IMR-90 (cell line): ENCODE data around the gene TELO2. TPM values are rescaled to one million over a fixed set of nuclear protein-coding genes. Genes with fewer than 3 reads are reported as not detected.

Experiments
- ATAC-seq: fragments of 200-7000 bp; cut with Tn5 transposase; 2 replicates; pipeline ENCODE4 v1.9.1; 2020; ENCODE audit warnings: low read depth, mild to moderate bottlenecking, moderate library complexity
- BruUV-seq: library from RNA; stranded (reverse); fragments of 400-500 nt; replicated peaks from 2 replicates; lab custom pipeline; 2021; lab: Mats Ljungman, UMichigan
- CTCF ChIA-PET: fragments of 300-600 bp; formaldehyde crosslinking; extraction: SDS; loops from one replicate; lab custom pipeline; 2021; ENCODE audit warnings: antibody characterized with exemption; lab: Yijun Ruan, JAX
- POLR2A ChIA-PET: fragments of 300-600 bp; sonication (Branson Sonifier 250); formaldehyde crosslinking; loops from one replicate; lab custom pipeline; 2022; ENCODE audit warnings: antibody characterized with exemption; ENCODE audit not compliant: unreplicated experiment; lab: Charles Lee
- DNase-seq: peaks from one replicate; pipeline ENCODE4 v3.0.0; 2013
- H2AFZ ChIP-seq: replicated peaks from 2 replicates; pipeline ENCODE3; 2013; ENCODE audit warnings: low read length, mild to moderate bottlenecking; ENCODE audit not compliant: poor library complexity
- H2AK5ac ChIP-seq: 2 replicates; pipeline ENCODE4 v1.6.1; 2013; ENCODE audit warnings: low read depth, low read length, inconsistent platforms
- H2AK9ac ChIP-seq: replicated peaks from 2 replicates; pipeline ENCODE3; 2013; ENCODE audit warnings: mild to moderate bottlenecking, low read depth, low read length, moderate library complexity; ENCODE audit not compliant: poor library complexity
- H2BK120ac ChIP-seq: 2 replicates; pipeline ENCODE4 v1.6.1; 2013; ENCODE audit warnings: low read depth, low read length, inconsistent platforms
- H2BK15ac ChIP-seq: 3 replicates; pipeline ENCODE4 v1.6.1; 2013; ENCODE audit warnings: low read depth, low read length, inconsistent platforms
- H2BK20ac ChIP-seq: 2 replicates; pipeline ENCODE4 v1.6.1; 2013; ENCODE audit warnings: low read depth, mild to moderate bottlenecking, inconsistent platforms, low read length, moderate library complexity
- H2BK5ac ChIP-seq: 2 replicates; pipeline ENCODE4 v1.6.1; 2013; ENCODE audit warnings: mild to moderate bottlenecking, low read depth, low read length, inconsistent platforms; ENCODE audit not compliant: poor library complexity, severe bottlenecking
- H3K14ac ChIP-seq: replicated peaks from 2 replicates; pipeline ENCODE4 v1.6.1; 2013; ENCODE audit warnings: low read depth, low read length, inconsistent platforms
- H3K18ac ChIP-seq: 2 replicates; pipeline ENCODE4 v1.6.1; 2013; ENCODE audit warnings: low read depth, low read length, control low read depth
- H3K23ac ChIP-seq: 2 replicates; pipeline ENCODE4 v1.6.1; 2013; ENCODE audit warnings: low read depth, low read length, inconsistent platforms
- H3K27ac ChIP-seq: 2 replicates; pipeline ENCODE4 v1.5.1; 2013; ENCODE audit warnings: mild to moderate bottlenecking, control low read depth, low read length; ENCODE audit not compliant: insufficient read depth
- H3K27me3 ChIP-seq: 2 replicates; pipeline ENCODE4 v1.6.1; 2013; ENCODE audit warnings: low read length; ENCODE audit not compliant: control insufficient read depth, insufficient read depth
- H3K36me3 ChIP-seq: 2 replicates; pipeline ENCODE4 v1.6.1; 2013; ENCODE audit warnings: low read length, mixed read lengths; ENCODE audit not compliant: control insufficient read depth, insufficient read depth
- H3K4ac ChIP-seq: 2 replicates; pipeline ENCODE4 v1.6.1; 2013; ENCODE audit warnings: low read depth, low read length, inconsistent platforms
- H3K4me1 ChIP-seq: 2 replicates; pipeline ENCODE4 v1.6.1; 2013; ENCODE audit warnings: low read length, mixed read lengths; ENCODE audit not compliant: control insufficient read depth, insufficient read depth
- H3K4me2 ChIP-seq: 2 replicates; pipeline ENCODE4 v1.6.1; 2013; ENCODE audit warnings: low read depth, mild to moderate bottlenecking, control low read depth, low read length, moderate library complexity
- H3K4me3 ChIP-seq: 2 replicates; pipeline ENCODE4 v1.5.1; 2013; ENCODE audit warnings: low read depth, mild to moderate bottlenecking, control low read depth, low read length, moderate library complexity; ENCODE audit not compliant: insufficient read depth
- H3K56ac ChIP-seq: 2 replicates; pipeline ENCODE4 v1.6.1; 2013; ENCODE audit warnings: low read length, inconsistent platforms; ENCODE audit not compliant: insufficient read depth; ENCODE audit errors: extremely low read depth
- H3K79me1 ChIP-seq, 2 experiments: 2 replicates each; pipeline ENCODE4 v1.6.1; 2013; ENCODE audit warnings: low read length in 2 of 2, inconsistent platforms in 1 of 2, low read depth in 1 of 2
- H3K9ac ChIP-seq: 2 replicates; pipeline ENCODE4 v1.6.1; 2013; ENCODE audit warnings: low read depth, low read length, control low read depth
- H3K9me1 ChIP-seq: 2 replicates; pipeline ENCODE4 v1.6.1; 2013; ENCODE audit warnings: low read length, inconsistent platforms; ENCODE audit not compliant: insufficient read depth
- H3K9me3 ChIP-seq: 2 replicates; pipeline ENCODE4 v1.6.1; 2013; ENCODE audit warnings: low read length; ENCODE audit not compliant: control insufficient read depth, insufficient read depth
- H4K20me1 ChIP-seq: 2 replicates; pipeline ENCODE4 v1.6.1; 2013; ENCODE audit warnings: low read length, inconsistent platforms; ENCODE audit not compliant: insufficient read depth
- H4K5ac ChIP-seq: 2 replicates; pipeline ENCODE4 v1.6.1; 2013; ENCODE audit warnings: mild to moderate bottlenecking, low read depth, low read length, control low read depth
- H4K8ac ChIP-seq, 2 experiments: 2 replicates each; pipeline ENCODE4 v1.6.1; 2013; ENCODE audit warnings: low read depth in 2 of 2, low read length in 2 of 2, control low read depth in 1 of 2, inconsistent platforms in 1 of 2
- H4K91ac ChIP-seq: 2 replicates; pipeline ENCODE4 v1.6.1; 2013; ENCODE audit warnings: low read depth, low read length, inconsistent platforms; ENCODE audit not compliant: insufficient read depth
- BHLHE40 ChIP-seq: fragments of 150-350 bp; IDR thresholded peaks from 2 replicates; pipeline ENCODE4 v1.6.1; 2016; ENCODE audit warnings: mild to moderate bottlenecking, low read depth, low read length
- CEBPB ChIP-seq: IDR thresholded peaks from 2 replicates; pipeline ENCODE4 v1.6.1; 2012; ENCODE audit warnings: low read depth, low read length, improper control_type of control experiment
- CHD1 ChIP-seq: IDR thresholded peaks from 2 replicates; pipeline ENCODE4 v1.6.1; 2012; ENCODE audit warnings: low read depth, low read length, improper control_type of control experiment
- FOS ChIP-seq: fragments of 150-350 bp; IDR thresholded peaks from 2 replicates; pipeline ENCODE4 v1.6.1; 2016; ENCODE audit warnings: low read depth, low read length
- MAFK ChIP-seq: IDR thresholded peaks from 2 replicates; pipeline ENCODE4 v1.6.1; 2012; ENCODE audit warnings: low read depth, low read length, improper control_type of control experiment
- MXI1 ChIP-seq: IDR thresholded peaks from 2 replicates; pipeline ENCODE4 v1.6.1; 2012; ENCODE audit warnings: low read depth, mild to moderate bottlenecking, low read length, moderate library complexity, borderline replicate concordance
- POLR2A ChIP-seq: IDR thresholded peaks from 2 replicates; pipeline ENCODE4 v1.6.1; 2012; ENCODE audit warnings: mild to moderate bottlenecking, low read depth, low read length
- RAD21 ChIP-seq: IDR thresholded peaks from 2 replicates; pipeline ENCODE4 v1.6.1; 2012; ENCODE audit warnings: low read length, improper control_type of control experiment
- RCOR1 ChIP-seq: IDR thresholded peaks from 2 replicates; pipeline ENCODE4 v1.6.1; 2012; ENCODE audit warnings: mild to moderate bottlenecking, low read length, improper control_type of control experiment; ENCODE audit not compliant: insufficient replicate concordance
- RFX5 ChIP-seq: IDR thresholded peaks from 2 replicates; pipeline ENCODE4 v1.8.0; 2012; ENCODE audit warnings: low read depth, mild to moderate bottlenecking, low read length, moderate library complexity
- SMC3 ChIP-seq: fragments of 150-350 bp; IDR thresholded peaks from 2 replicates; pipeline ENCODE4 v1.6.1; 2016; ENCODE audit warnings: low read depth, mild to moderate bottlenecking, antibody characterized with exemption, low read length, moderate library complexity
- WGBS, 2 experiments: methylation state at CpG; one replicate each; pipeline versions ENCODE4 v1.1.5 to v1.1.7; 2013; ENCODE audit warnings: missing lambda C conversion rate in 2 of 2; ENCODE audit not compliant: insufficient read length in 1 of 2; ENCODE audit errors: extremely low coverage in 2 of 2; 5-methylcytosine and 5-hydroxymethylcytosine counted together
- dilution Hi-C: fragments of 300-500 bp; cut with HindIII; formaldehyde crosslinking; loops from one replicate; pipeline ENCODE4 v1.14.3; 2018; ENCODE audit warnings: low sequenced_read_pairs; ENCODE audit not compliant: unreplicated experiment
- in situ Hi-C: fragments of 300-500 bp; cut with MboI; formaldehyde crosslinking; loops from 3 replicates; pipeline ENCODE4 v1.14.3; 2019; ENCODE audit warnings: low sequenced_read_pairs, inconsistent platforms, mixed read lengths
- intact Hi-C: fragments of 100-400 bp; cut with micrococcal nuclease; formaldehyde crosslinking; loops from 2 replicates; pipeline ENCODE4 v1.10.0; 2022
- polyA plus RNA-seq, 3 experiments: library from polyadenylated mRNA; depleted of rRNA; stranded (reverse); fragments of >200 nt; gene quantifications; 2 replicates each; pipeline ENCODE4 v1.2.3, GENCODE V29; 2012; ENCODE audit warnings: low replicate concordance in 1 of 3
- total RNA-seq: library from RNA; depleted of rRNA; stranded (reverse); fragments of >200 nt; gene quantifications from 2 replicates; pipeline ENCODE4 v1.2.3, GENCODE V29; 2012
- TF ChIP-seq, protein P1 (sequence below): fragments of 150-350 bp; IDR thresholded peaks from 2 replicates; pipeline ENCODE4 v1.6.1; 2016; ENCODE audit warnings: low read depth, mild to moderate bottlenecking, low read length, moderate library complexity, borderline replicate concordance
- TF ChIP-seq, protein P2 (sequence below): conservative IDR thresholded peaks from 2 replicates; pipeline ENCODE4 v1.5.1; 2012; ENCODE audit warnings: mild to moderate bottlenecking, low read depth, low read length, improper control_type of control experiment

TELO2 gene
- total and polyA plus RNA-seq, 2 of the 4 experiments (the other 2 are of a cell fraction), result 6.6 to 26.6 TPM

- H3K14ac ChIP-seq, result no peak overlapping the region
- H3K9me1 ChIP-seq, result peaks cover 7% of the 10 kb centered on the region
- CTCF ChIA-PET, result no interaction called here
- no peak overlapping the region for H3K9ac ChIP-seq
- 93% methylated on average over 16 of the region's 21 CpGs; no CpG with 5 or more reads in 1 of the 2 experiments for WGBS, 2 experiments
- H3K27ac ChIP-seq, result no peak overlapping the region
- dilution Hi-C loops, result no loop called here
- no peak overlapping the region for H2AFZ ChIP-seq
- no peak overlapping the region for H2BK5ac ChIP-seq
- H3K79me1 ChIP-seq, result peaks cover 6 to 35% of the 10 kb centered on the region in 2 experiments
- TF ChIP-seq BHLHE40 (no peak), FOS (no peak), SMC3 (no peak), POLR2A (no peak), CHD1 (no peak), RAD21 (no peak), RCOR1 (no peak), RFX5 (no peak), MXI1 (no peak), MAFK (no peak), CEBPB (no peak)
- TF ChIP-seq, protein P1, sequence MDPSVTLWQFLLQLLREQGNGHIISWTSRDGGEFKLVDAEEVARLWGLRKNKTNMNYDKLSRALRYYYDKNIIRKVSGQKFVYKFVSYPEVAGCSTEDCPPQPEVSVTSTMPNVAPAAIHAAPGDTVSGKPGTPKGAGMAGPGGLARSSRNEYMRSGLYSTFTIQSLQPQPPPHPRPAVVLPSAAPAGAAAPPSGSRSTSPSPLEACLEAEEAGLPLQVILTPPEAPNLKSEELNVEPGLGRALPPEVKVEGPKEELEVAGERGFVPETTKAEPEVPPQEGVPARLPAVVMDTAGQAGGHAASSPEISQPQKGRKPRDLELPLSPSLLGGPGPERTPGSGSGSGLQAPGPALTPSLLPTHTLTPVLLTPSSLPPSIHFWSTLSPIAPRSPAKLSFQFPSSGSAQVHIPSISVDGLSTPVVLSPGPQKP, result no peak
- TF ChIP-seq, protein P2, sequence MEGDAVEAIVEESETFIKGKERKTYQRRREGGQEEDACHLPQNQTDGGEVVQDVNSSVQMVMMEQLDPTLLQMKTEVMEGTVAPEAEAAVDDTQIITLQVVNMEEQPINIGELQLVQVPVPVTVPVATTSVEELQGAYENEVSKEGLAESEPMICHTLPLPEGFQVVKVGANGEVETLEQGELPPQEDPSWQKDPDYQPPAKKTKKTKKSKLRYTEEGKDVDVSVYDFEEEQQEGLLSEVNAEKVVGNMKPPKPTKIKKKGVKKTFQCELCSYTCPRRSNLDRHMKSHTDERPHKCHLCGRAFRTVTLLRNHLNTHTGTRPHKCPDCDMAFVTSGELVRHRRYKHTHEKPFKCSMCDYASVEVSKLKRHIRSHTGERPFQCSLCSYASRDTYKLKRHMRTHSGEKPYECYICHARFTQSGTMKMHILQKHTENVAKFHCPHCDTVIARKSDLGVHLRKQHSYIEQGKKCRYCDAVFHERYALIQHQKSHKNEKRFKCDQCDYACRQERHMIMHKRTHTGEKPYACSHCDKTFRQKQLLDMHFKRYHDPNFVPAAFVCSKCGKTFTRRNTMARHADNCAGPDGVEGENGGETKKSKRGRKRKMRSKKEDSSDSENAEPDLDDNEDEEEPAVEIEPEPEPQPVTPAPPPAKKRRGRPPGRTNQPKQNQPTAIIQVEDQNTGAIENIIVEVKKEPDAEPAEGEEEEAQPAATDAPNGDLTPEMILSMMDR, result no peak
- no peak overlapping the region for H3K4me3 ChIP-seq
- POLR2A ChIA-PET, result no interaction called here
- no peaks in the 10 kb centered on the region for H3K9me3 ChIP-seq
- H2BK120ac ChIP-seq, result no peak overlapping the region
- DNase-seq, result no peak
- BruUV-seq, result no TSS peak
- no peak for ATAC-seq
- intact Hi-C loops, result no loop called here
- H3K23ac ChIP-seq, result no peak overlapping the region
- no peak overlapping the region for H3K4ac ChIP-seq
- H4K20me1 ChIP-seq, result peaks cover 13% of the 10 kb centered on the region; the same call in 1 of the 2 replicates
- H4K91ac ChIP-seq, result no peak overlapping the region
- H2AK9ac ChIP-seq, result no peak overlapping the region
- no peak overlapping the region for H2AK5ac ChIP-seq
- no peaks in the 10 kb centered on the region for H3K27me3 ChIP-seq
- in situ Hi-C loops, result no loop called here
- H3K18ac ChIP-seq, result no peak overlapping the region
- peaks cover 48% of the 10 kb centered on the region for H3K36me3 ChIP-seq
- no peak overlapping the region for H4K5ac ChIP-seq
- H3K4me1 ChIP-seq, result peaks cover 12% of the 10 kb centered on the region
- no peak overlapping the region for H4K8ac ChIP-seq
- H3K56ac ChIP-seq, result no peak overlapping the region
- no peak overlapping the region for H3K4me2 ChIP-seq
- no peak overlapping the region for H2BK20ac ChIP-seq
- no peak overlapping the region for H2BK15ac ChIP-seq
Observed at GRCh38 chr16:1497014-1497598, 3.9 kb downstream of the TELO2 start.
